Measurements from ENCODE around the gene AMOTL1.

DNA sequence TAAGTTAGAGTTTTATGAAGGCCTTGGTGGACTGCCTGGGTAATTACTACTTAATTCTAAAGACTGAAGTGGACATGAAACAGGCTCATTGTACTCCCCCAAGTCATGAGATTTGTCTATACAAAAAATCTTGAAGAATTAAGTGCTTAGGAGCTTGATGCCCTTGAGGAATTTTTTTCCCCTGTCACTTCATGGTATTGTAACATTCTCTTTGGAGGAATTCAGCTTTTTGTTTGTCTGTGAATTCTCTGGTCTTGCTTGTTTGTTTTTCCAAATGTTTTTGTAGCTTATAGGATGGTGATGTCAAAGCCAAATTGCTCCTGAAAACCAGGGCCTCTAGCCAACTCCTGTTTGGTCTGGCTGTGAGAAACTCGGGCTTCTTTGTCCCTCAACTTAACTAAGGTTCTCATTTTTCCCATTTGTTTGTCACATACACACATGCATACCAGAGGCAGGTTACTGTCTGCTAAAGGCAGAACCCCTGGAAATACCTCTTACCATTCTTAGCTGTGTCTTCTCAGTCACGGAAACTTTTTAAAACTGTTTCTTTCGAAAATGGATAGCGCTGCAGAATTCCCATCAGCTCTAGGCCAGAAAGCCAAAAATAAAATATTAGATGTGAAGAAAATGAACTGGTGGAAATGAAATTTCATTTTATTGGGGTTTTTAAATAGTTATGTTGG, 66.9 kb downstream of the AMOTL1 start:
- no peak for TF ChIP-seq GATA3 (IDR thresholded peaks at IDR 0.05; ENCODE audit: low read depth, low read length)
- TF ChIP-seq GATA2 (IDR thresholded peaks at IDR 0.05; ENCODE audit: low read depth, low read length) = no peak

Measured in SH-SY5Y (cell line).